T-helper 1 cell treated with Interleukin-12 subunit alpha and Interleukin-12 subunit beta and Interleukin-4 antibody, amounts not matched to agents 30 μg/mL and 1 μg/mL, for 36 hours (primary cell): ENCODE measurements around the gene ACTR3C.
"Not testable (repeated sequence)": the region's sequence is repeated elsewhere in the genome, so short reads cannot be mapped to it uniquely, and the experiment has no call there.

Source experiments
- H3K27ac Mint-ChIP-seq: one replicate; pipeline ENCODE4 v1.8.0; 2021; ENCODE audit warnings: mild to moderate bottlenecking, mixed read lengths
- H3K27me3 Mint-ChIP-seq: one replicate; pipeline ENCODE4 v1.8.0; 2021; ENCODE audit warnings: low read depth, mixed read lengths
- H3K36me3 Mint-ChIP-seq: one replicate; pipeline ENCODE4 v1.8.0; 2021; ENCODE audit warnings: low read depth, mixed read lengths
- H3K4me1 Mint-ChIP-seq: one replicate; pipeline ENCODE4 v1.8.0; 2021; ENCODE audit warnings: low read depth, mixed read lengths
- H3K4me3 Mint-ChIP-seq: one replicate; pipeline ENCODE4 v1.8.0; 2021; ENCODE audit warnings: mild to moderate bottlenecking, moderate library complexity, mixed read lengths
- H3K9me3 Mint-ChIP-seq: one replicate; pipeline ENCODE4 v1.8.0; 2021; ENCODE audit warnings: mixed read lengths

ACTR3C gene

DNA sequence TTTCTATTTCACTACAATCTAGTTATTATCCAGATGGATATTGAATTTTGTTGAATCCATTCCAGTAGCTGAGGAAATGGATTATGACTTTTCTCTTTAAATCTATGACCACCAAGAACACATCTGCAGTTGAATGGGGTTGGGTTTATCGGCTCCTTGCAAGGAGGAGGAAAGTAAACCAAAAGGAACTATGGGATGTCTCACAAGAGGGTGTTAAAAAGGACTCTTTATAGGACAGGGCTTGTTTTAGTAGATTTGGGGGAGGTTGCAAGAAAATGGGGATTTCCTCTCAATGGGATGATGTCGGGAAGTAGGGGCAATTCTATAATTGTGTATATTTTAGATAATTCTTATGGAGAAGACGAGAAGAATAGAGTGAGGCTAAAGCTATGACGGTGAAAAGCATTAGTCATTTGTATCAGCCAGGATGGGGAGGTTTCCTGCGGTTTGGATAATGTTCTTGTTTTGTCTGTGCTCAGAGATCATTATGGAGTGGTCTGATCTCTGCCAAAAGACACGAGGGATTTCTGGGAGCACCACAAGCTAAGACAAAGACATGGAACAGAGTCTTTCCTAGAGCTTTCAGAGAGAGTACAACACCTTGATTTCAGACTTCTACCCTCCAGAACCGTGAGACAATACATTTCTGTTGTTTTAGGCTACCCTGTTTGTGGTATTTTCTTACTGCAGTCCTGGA lies 5.4 kb downstream of the ACTR3C start:
- peaks cover 27% of the 10 kb centered on the region for H3K4me1 Mint-ChIP-seq
- H3K27ac Mint-ChIP-seq, result no peak overlapping the region
- H3K4me3 Mint-ChIP-seq, result no peak overlapping the region
- H3K9me3 Mint-ChIP-seq, result no peaks in the 10 kb centered on the region
- H3K36me3 Mint-ChIP-seq, result peaks cover 27% of the 10 kb centered on the region
- no peaks in the 10 kb centered on the region for H3K27me3 Mint-ChIP-seq

DNA sequence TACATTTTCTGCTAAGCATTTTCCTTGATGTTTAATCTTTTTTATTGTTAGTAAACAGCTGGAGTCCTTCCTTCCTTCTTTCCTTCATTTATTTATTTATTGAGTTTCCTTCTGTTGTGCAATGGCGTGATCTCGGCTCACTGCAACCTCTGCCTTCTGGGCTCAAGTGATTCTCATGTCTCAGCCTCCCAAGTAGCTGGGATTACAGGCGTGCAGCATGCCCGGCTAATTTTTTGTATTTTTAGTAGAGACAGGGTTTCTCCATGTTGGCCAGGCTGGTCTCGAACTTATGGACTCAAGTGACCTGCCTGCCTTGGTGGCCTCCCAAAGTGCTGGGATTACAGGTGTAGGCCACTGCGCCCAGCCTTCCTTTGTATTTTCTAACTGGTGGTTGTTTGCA lies 6.4 kb downstream of the ACTR3C start:
- H3K9me3 Mint-ChIP-seq, H3K27ac Mint-ChIP-seq, H3K4me3 Mint-ChIP-seq, H3K27me3 Mint-ChIP-seq: not testable (repeated sequence)
- H3K4me1 Mint-ChIP-seq, result peaks cover 23% of the 10 kb centered on the region
- H3K36me3 Mint-ChIP-seq, result peaks cover 23% of the 10 kb centered on the region

DNA sequence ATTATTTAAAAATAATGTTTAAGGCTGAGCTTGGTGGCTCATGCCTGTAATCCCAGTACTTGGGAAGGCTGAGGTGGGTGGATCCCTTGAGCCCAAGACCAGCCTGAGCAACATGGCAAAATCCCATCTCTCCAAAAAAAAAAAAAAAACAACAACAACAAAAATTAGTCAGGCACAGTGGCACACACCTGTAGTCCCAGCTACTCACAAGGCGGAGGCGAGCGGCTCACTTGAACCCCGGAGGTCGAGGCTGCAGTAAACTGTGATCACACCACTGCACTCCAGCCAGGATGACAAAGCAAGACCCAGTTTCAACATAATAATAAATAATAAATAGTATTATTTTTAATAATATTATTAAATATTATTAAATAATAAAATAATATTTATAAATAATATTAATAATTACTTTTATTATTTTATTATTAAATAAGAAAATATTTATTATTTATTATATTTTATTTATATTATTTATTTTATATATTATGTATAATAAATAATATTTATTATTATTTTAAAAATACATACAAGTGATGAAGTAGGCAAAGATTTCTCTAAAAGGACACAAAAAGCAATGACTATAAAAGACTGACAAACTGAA lies 8.6 kb downstream of the ACTR3C start:
- H3K9me3 Mint-ChIP-seq, result no peaks in the 10 kb centered on the region
- H3K27ac Mint-ChIP-seq, result no peak overlapping the region
- H3K27me3 Mint-ChIP-seq, result no peaks in the 10 kb centered on the region
- no peak overlapping the region for H3K4me3 Mint-ChIP-seq
- H3K4me1 Mint-ChIP-seq, result peaks cover 5% of the 10 kb centered on the region
- peaks cover 12% of the 10 kb centered on the region for H3K36me3 Mint-ChIP-seq

DNA sequence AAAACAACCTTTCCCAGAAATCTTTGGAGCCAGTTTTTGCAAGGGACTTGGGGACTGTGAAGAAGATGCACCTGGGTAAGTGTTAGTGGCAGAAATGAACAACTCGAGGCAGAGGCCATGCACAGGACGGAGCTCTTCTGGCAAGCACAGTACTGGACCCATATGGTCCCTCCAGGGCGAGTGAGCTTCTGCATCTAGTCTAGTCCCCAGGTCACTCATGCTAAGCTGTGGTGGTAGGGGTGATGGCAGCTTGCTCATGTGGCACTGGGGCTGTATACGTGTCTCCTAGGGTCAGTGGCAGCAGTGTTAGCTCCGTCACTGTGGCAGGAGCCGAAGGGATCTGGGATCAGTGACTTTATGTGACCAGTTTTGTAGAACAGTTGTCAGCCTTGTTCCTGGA lies 9.5 kb downstream of the ACTR3C start:
- Mint-ChIP-seq H3K4me3 (no peak overlapping the region), H3K27ac (no peak overlapping the region), H3K9me3 (no peaks in the 10 kb centered on the region), H3K27me3 (no peaks in the 10 kb centered on the region), H3K4me1 (peaks cover 5% of the 10 kb centered on the region), H3K36me3 (peaks cover 11% of the 10 kb centered on the region)

DNA sequence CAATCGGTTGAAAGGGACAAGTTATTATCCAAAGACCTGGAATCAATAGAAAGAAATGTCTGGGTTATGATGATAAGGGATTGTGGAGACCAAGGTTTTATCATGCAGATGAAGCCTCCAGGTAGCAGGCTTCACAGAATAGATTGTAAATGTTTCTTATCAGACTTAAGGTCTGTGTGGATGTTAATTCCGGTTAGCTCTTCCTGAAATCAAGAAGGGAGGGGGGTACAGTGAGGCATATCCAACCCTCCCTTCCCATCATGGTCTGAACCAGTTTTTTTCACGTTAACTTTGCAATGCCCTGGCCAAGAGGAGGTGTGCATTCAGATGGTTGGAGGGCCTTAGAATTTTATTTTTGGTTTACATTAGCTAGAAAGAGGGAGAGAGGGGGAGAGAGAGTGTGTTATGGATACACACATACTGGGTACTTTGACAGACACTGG lies 10.0 kb downstream of the ACTR3C start:
- H3K36me3 Mint-ChIP-seq, result peaks cover 8% of the 10 kb centered on the region

DNA sequence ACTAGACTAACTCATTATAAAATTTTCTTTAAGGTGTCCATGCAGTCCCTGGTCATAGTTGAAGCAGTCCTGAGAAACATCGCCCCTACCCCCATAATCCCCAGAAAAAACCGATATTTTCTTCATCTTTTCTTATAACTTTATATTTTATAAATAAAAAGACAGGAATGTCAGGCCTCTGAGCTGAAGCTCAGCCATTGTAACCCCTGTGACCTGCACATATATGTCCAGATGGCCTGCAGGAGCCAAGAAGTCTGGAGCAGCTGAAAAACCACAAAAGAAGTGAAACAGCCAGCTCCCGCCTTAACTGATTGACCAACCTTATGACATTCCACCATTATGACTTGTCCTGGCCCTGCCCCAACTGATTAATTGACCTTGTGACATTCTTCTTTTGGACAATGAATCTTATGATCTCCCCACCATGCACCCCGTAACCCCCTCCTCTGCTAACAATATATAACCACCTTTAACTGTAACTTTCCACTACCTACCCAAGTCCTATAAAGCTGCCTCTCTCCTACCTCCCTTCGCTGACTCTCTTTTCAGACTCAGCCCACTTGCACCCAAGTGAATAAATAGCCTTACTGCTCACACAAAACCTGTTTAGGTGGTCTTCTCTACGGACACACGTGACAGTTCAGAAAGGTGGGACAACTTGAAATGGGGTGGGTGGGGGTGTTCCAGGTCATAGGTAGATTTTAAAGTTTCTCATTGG lies 10.5 kb downstream of the ACTR3C start:
- not testable (repeated sequence) for H3K27me3 Mint-ChIP-seq, H3K4me3 Mint-ChIP-seq

More for the DNA sequence above, 10.0 kb downstream of the ACTR3C start:
- Mint-ChIP-seq H3K4me1 (peaks cover 5% of the 10 kb centered on the region), H3K9me3 (no peaks in the 10 kb centered on the region), H3K27ac (no peak overlapping the region), H3K27me3 (no peaks in the 10 kb centered on the region), H3K4me3 (no peak overlapping the region)

DNA sequence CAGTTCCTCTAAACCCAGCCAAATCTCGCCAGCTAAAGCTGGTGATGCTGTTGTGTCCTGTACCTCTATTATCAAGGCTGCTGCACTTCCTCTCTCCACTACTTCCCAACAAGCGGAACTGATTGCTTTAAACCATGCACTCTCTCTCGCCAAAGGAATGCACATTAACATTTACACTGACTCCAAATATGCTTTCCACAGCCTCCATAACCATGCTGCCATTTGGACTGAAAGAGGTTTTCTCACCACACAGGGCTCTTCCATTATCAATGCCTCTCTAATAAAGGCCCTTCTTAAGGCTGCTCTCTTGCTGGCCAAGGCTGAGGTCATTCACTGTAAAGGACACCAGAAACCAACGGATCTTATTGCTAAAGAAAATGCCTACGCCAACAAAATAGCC lies 11.6 kb downstream of the ACTR3C start:
- Mint-ChIP-seq H3K27ac (no peak overlapping the region), H3K36me3 (peaks cover 4% of the 10 kb centered on the region), H3K27me3 (no peaks in the 10 kb centered on the region), H3K4me1 (peaks cover 3% of the 10 kb centered on the region), H3K9me3 (no peaks in the 10 kb centered on the region), H3K4me3 (no peak overlapping the region)

More for the DNA sequence above, 10.5 kb downstream of the ACTR3C start:
- not testable (repeated sequence) for H3K27ac Mint-ChIP-seq, H3K4me1 Mint-ChIP-seq, H3K36me3 Mint-ChIP-seq, H3K9me3 Mint-ChIP-seq

DNA sequence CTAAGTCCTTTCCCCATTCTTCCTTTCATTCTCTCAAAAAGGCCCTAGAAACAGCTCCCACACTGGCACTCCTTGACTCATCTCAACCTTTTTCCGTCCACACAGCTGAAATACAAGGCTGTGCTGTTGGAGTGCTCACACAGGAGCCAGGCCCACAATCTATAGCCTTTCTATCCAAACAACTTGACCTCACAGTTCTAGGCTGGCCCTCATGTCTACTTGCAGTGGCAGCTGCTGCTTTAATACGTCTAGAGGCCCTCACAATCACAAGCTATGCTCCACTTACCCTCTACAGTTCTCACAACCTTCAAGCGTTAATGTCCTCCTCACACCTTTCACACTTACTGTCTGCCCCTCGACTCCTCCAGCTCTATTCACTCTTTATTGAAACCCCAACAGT lies 12.2 kb downstream of the ACTR3C start:
- H3K27me3 Mint-ChIP-seq, result no peaks in the 10 kb centered on the region
- H3K27ac Mint-ChIP-seq, result no peak overlapping the region
- peaks cover 4% of the 10 kb centered on the region for H3K36me3 Mint-ChIP-seq

DNA sequence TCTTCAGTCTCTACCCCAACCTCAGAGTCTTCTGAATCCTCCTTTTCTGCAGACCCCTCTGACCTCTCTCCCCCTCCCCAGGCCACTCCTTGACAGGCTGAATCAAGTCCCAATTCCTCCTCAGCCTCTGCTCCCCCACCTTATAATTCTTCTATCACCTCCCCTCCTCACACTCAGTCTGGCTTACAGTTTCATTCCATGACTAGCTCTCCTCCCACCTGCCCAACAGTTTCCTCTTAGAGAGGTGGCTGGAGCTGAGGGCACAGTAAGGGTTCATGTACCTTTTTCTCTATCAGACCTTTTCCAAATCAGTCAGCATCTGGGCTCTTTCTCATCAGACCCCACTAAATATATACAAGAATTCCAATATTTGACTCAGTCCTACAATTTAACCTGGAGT lies 14.8 kb downstream of the ACTR3C start:
- Mint-ChIP-seq H3K4me1 (peaks cover 7% of the 10 kb centered on the region), H3K9me3 (no peaks in the 10 kb centered on the region), H3K27me3 (no peaks in the 10 kb centered on the region), H3K36me3 (peaks cover 4% of the 10 kb centered on the region), H3K27ac (no peak overlapping the region), H3K4me3 (no peak overlapping the region)

More for the DNA sequence above, 12.2 kb downstream of the ACTR3C start:
- peaks cover 3% of the 10 kb centered on the region for H3K4me1 Mint-ChIP-seq
- H3K4me3 Mint-ChIP-seq, result no peak overlapping the region
- no peaks in the 10 kb centered on the region for H3K9me3 Mint-ChIP-seq

DNA sequence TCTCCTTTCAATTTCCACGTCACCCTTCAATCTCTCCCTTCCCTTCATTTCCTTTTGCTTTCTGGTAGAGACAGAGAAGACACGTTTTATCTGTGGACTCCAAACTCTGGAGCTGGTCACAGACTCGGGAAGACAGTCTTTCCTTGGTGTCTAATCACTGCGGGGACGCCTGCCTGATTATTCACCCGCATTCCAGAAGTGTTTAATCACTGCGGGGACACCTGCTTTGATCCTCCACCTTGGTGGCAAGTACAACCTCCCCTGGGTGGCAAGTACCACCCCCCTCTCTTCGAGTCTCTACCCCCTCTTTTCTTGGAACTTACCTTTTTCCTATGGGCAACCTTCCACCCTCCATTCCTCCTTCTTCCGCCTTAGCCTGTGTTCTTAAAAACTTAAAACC lies 15.4 kb downstream of the ACTR3C start:
- H3K4me1 Mint-ChIP-seq, result peaks cover 5% of the 10 kb centered on the region
- no peaks in the 10 kb centered on the region for H3K9me3 Mint-ChIP-seq
- H3K36me3 Mint-ChIP-seq, result peaks cover 4% of the 10 kb centered on the region
- H3K27me3 Mint-ChIP-seq, result no peaks in the 10 kb centered on the region
- no peak overlapping the region for H3K27ac Mint-ChIP-seq
- no peak overlapping the region for H3K4me3 Mint-ChIP-seq

DNA sequence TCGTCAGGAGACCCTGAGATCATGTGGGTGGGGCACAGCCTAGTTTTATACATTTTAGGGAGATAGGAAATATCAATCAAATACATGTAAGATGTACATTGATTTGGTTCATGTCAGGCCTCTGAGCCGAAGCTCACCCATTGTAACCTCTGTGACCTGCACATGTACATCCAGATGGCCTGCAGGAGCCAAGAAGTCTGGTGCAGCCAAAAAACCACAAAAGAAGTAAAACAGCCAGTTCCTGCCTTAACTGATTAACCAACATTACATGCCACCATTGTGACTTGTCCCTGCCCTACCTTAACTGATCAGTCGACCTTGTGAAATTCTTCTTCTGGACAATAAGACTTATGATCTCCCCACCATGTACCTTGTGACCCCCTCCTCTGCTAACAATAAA lies 16.2 kb downstream of the ACTR3C start:
- Mint-ChIP-seq H3K27me3 (no peaks in the 10 kb centered on the region), H3K4me3 (no peak overlapping the region), H3K36me3 (peaks cover 4% of the 10 kb centered on the region), H3K9me3 (no peaks in the 10 kb centered on the region), H3K27ac (no peak overlapping the region), H3K4me1 (peaks cover 5% of the 10 kb centered on the region)

DNA sequence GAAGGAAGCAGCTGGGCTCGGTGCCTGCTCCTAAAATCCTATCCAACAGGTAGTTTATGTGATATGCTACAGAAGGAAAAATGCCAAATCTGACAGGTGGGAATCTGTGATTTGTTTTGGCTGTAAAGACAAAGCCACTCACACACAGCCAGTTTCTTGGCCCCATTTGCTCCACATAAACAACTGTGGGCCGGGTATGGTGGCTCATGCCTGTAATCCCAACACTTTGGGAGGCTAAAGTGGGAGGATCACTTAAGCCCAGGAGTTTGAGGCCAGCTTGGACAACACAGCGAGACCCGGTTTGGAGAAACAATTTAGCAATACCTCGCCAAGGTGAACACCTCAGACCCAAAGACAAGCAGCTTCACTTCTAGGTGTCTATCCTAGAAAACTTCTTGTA lies 17.0 kb downstream of the ACTR3C start:
- not testable (repeated sequence) for H3K4me1 Mint-ChIP-seq

DNA sequence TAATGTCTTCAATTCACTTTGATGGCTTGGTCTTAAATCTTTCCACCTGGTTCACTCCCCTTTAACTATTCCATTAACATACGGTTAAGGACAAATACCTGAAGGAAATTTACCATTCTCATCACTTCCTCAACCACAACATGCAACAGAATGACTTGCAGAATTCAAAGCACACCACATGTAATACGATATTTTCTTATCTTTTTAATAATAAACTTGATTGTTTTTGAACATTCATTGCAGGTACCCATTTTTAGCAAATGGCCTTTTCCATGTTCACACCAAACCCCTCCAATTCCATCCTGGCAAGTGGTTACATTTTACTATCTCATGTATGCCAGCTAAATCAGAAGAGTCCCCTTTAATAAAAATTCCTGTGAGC lies 17.5 kb downstream of the ACTR3C start:
- H3K4me3 Mint-ChIP-seq, H3K36me3 Mint-ChIP-seq, H3K27me3 Mint-ChIP-seq, H3K9me3 Mint-ChIP-seq, H3K4me1 Mint-ChIP-seq, H3K27ac Mint-ChIP-seq: not testable (repeated sequence)

More for the DNA sequence above, 17.0 kb downstream of the ACTR3C start:
- H3K36me3 Mint-ChIP-seq, H3K27ac Mint-ChIP-seq, H3K27me3 Mint-ChIP-seq, H3K9me3 Mint-ChIP-seq, H3K4me3 Mint-ChIP-seq: not testable (repeated sequence)

DNA sequence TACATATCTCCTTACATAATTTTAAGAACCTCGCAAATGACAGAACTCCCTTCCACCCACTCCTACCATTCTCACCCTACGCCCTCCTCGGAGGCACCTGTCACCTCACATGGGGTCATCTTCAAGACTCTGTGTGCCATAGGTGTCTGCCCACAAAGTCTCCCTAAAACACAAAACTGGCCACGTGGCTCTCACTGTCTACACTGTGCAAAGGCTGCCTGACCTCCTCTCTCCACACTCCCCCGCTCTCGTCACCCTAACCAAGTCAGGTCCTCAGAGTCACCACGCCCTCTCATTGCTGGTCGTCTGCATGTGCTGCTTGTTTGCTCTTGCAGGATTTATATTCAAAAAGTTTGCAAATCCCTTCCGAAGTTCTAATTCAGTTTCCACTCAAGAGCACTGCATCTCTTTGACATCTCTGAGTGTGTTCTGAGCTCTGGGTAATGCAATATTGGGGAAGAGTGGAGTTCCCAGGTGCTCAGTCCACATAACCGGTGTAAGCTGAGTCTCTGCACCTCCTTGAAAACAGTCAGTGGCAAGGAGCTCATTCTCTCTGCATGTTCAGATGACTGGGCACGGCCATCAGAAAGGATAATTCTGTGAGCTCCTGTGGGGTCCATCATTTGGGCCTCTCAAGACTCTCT lies 18.0 kb downstream of the ACTR3C start:
- not testable (repeated sequence) for H3K36me3 Mint-ChIP-seq, H3K4me1 Mint-ChIP-seq, H3K9me3 Mint-ChIP-seq, H3K27me3 Mint-ChIP-seq, H3K27ac Mint-ChIP-seq, H3K4me3 Mint-ChIP-seq
